SU-DHL-6 (cell line): ENCODE data around the gene COBL.

Experiments used
- H2AFZ ChIP-seq: fragments of 200-600 bp; sonication (generic); 2 replicates; pipeline ENCODE4 v1.6.1; 2014; ENCODE audit warnings: low read depth, mild to moderate bottlenecking, moderate library complexity, mixed read lengths, antibody characterized with exemption, low read length; ENCODE audit not compliant: severe bottlenecking
- H3F3A ChIP-seq: fragments of 200-600 bp; shearing (Covaris generic); 2 replicates; pipeline ENCODE4 v1.6.0; 2016; ENCODE audit warnings: antibody characterized with exemption, mild to moderate bottlenecking; ENCODE audit not compliant: insufficient read depth
- H3K27ac ChIP-seq: fragments of 200-600 bp; sonication (generic); 2 replicates; pipeline ENCODE4 v1.5.1; 2016; ENCODE audit warnings: low read depth, mild to moderate bottlenecking, low read length, moderate library complexity, mixed read lengths
- H3K27me3 ChIP-seq: fragments of 200-600 bp; sonication (generic), shearing (Covaris generic); 2 replicates; pipeline ENCODE4 v1.6.0; 2014; ENCODE audit warnings: mild to moderate bottlenecking, low read length
- H3K36me3 ChIP-seq: fragments of 200-600 bp; sonication (generic); 2 replicates; pipeline ENCODE4 v1.6.1; 2014; ENCODE audit warnings: mild to moderate bottlenecking, low read length, mixed read lengths
- H3K4me2 ChIP-seq: fragments of 300-600, 200-600 bp; shearing (Covaris generic), sonication (generic); 2 replicates; pipeline ENCODE4 v1.6.0; 2014; ENCODE audit warnings: low read length, low read depth, mild to moderate bottlenecking; ENCODE audit not compliant: poor library complexity, severe bottlenecking
- H3K4me3 ChIP-seq: fragments of 200-600 bp; sonication (generic); 2 replicates; pipeline ENCODE4 v1.5.1; 2014; ENCODE audit warnings: antibody characterized with exemption, low read length, mild to moderate bottlenecking, mixed read lengths; ENCODE audit not compliant: insufficient read depth, poor library complexity, severe bottlenecking
- H3K79me2 ChIP-seq: fragments of 200-600 bp; sonication (generic); 2 replicates; pipeline ENCODE4 v1.6.1; 2014; ENCODE audit warnings: mild to moderate bottlenecking, low read length, moderate library complexity; ENCODE audit not compliant: insufficient read depth
- H3K9ac ChIP-seq: fragments of 200-600 bp; sonication (generic); 2 replicates; pipeline ENCODE4 v1.7.0; 2014; ENCODE audit warnings: mild to moderate bottlenecking, low read length
- H3K9me2 ChIP-seq: fragments of 200-600 bp; sonication (generic); replicated peaks from 2 replicates; pipeline ENCODE4 v1.6.1; 2014; ENCODE audit warnings: low read length; ENCODE audit not compliant: insufficient read depth
- H3K9me3 ChIP-seq: fragments of 200-600 bp; sonication (generic); 2 replicates; pipeline ENCODE4 v1.6.1; 2014; ENCODE audit warnings: low read length, mixed read lengths; ENCODE audit not compliant: insufficient read depth
- H4K20me1 ChIP-seq: fragments of 200-600 bp; sonication (generic); 2 replicates; pipeline ENCODE4 v1.6.1; 2014; ENCODE audit warnings: low read depth, mild to moderate bottlenecking, antibody characterized with exemption, low read length, moderate library complexity, mixed read lengths
- EZH2phosphoT487 ChIP-seq: fragments of 200-600 bp; sonication (generic), shearing (Covaris generic); conservative IDR thresholded peaks from 2 replicates; pipeline ENCODE4 v1.6.1; 2018; ENCODE audit warnings: mild to moderate bottlenecking, antibody characterized with exemption, low read length, moderate library complexity, mixed read lengths
- TF ChIP-seq, protein P1 (sequence below): fragments of 200-600 bp; sonication (generic); IDR thresholded peaks from one replicate; pipeline ENCODE4 v1.5.1; 2017; ENCODE audit warnings: antibody characterized with exemption, mild to moderate bottlenecking, low read length, moderate library complexity; ENCODE audit not compliant: insufficient read depth, poor library complexity, severe bottlenecking

COBL gene

DNA sequence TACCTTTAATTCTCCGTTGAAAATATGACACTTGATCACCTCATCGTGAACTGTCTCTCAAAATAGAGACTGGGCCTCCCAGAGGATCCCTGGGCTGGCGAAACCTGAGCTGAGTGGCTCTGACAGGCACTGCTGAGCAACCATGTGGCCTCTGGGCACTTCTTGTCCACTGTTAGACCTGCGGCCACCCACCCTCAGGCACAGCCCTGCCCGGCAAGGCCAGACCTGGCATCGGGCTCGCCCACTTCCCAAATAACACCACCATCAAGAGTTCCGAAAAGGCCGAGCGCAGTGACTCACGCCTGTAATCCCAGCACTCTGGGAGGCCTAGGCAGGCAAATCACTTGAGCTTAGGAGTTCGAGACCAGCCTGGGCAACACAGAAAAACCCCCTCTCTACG lies 82.5 kb downstream of the COBL start:
- no peak overlapping the region for H2AFZ ChIP-seq
- H3F3A ChIP-seq = no peaks in the 10 kb centered on the region
- H3K36me3 ChIP-seq = no peaks in the 10 kb centered on the region
- no peak overlapping the region for H3K9ac ChIP-seq
- H3K79me2 ChIP-seq = no peaks in the 10 kb centered on the region
- no peak overlapping the region for H3K27ac ChIP-seq
- H3K9me3 ChIP-seq = no peaks in the 10 kb centered on the region
- TF ChIP-seq, protein P1, sequence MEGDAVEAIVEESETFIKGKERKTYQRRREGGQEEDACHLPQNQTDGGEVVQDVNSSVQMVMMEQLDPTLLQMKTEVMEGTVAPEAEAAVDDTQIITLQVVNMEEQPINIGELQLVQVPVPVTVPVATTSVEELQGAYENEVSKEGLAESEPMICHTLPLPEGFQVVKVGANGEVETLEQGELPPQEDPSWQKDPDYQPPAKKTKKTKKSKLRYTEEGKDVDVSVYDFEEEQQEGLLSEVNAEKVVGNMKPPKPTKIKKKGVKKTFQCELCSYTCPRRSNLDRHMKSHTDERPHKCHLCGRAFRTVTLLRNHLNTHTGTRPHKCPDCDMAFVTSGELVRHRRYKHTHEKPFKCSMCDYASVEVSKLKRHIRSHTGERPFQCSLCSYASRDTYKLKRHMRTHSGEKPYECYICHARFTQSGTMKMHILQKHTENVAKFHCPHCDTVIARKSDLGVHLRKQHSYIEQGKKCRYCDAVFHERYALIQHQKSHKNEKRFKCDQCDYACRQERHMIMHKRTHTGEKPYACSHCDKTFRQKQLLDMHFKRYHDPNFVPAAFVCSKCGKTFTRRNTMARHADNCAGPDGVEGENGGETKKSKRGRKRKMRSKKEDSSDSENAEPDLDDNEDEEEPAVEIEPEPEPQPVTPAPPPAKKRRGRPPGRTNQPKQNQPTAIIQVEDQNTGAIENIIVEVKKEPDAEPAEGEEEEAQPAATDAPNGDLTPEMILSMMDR = no peak
- TF ChIP-seq EZH2phosphoT487 = no peak
- no peaks in the 10 kb centered on the region for H3K9me2 ChIP-seq
- no peaks in the 10 kb centered on the region for H3K27me3 ChIP-seq
- H3K4me2 ChIP-seq = no peak overlapping the region
- H3K4me3 ChIP-seq = no peak overlapping the region
- no peaks in the 10 kb centered on the region for H4K20me1 ChIP-seq

DNA sequence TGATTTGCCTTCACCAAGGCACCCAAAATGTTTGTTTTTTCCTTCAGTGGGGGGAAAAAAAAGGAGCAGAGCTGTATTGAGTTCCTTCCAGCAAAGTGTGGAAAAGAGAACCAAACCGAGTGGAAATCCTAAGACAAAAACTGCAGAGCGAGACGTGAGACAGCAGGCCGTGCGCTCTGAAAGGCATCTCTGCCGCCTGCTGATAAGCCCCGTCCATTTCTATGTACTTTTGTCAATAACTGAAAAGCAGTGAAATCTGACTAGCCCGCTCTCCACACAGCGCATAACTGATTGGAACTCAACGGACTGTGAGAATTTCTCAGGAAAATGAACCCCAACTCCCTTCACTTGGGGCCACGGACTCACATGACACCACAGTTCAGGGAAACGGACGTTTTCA lies 83.2 kb downstream of the COBL start:
- Histone ChIP-seq H3K4me3 (no peak overlapping the region), H4K20me1 (no peaks in the 10 kb centered on the region), H2AFZ (no peak overlapping the region), H3K9ac (no peak overlapping the region), H3K27me3 (no peaks in the 10 kb centered on the region), H3K36me3 (no peaks in the 10 kb centered on the region), H3K9me2 (no peaks in the 10 kb centered on the region), H3K9me3 (no peaks in the 10 kb centered on the region), H3K79me2 (no peaks in the 10 kb centered on the region), H3F3A (no peaks in the 10 kb centered on the region), H3K4me2 (no peak overlapping the region), H3K27ac (no peak overlapping the region)
- TF ChIP-seq EZH2phosphoT487 = no peak
- TF ChIP-seq, protein P1 = no peak

DNA sequence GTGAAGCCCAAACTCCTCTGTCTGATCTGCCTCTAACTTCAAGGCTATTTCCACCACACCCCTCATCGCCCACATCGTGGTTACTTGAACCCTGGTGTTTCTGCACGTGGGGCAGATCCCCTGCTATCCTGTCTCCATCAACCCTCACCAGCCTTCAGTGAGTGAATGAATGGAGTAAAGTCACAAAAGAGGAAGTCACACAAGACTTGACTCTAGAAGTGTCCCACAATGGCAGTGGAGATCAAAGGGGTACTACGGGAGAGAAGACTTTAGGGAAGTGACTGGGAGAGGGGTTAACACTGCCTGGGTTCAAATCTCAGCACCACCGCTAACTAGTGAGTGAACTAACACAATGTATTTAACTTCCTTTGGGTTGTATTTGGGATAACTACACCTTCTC lies 85.9 kb downstream of the COBL start:
- TF ChIP-seq, protein P1 = no peak
- TF ChIP-seq EZH2phosphoT487 = no peak
- no peaks in the 10 kb centered on the region for H4K20me1 ChIP-seq
- no peaks in the 10 kb centered on the region for H3K27me3 ChIP-seq
- no peaks in the 10 kb centered on the region for H3K79me2 ChIP-seq
- no peak overlapping the region for H3K27ac ChIP-seq
- no peak overlapping the region for H2AFZ ChIP-seq
- H3K36me3 ChIP-seq = no peaks in the 10 kb centered on the region
- H3K4me2 ChIP-seq = no peak overlapping the region
- no peaks in the 10 kb centered on the region for H3K9me2 ChIP-seq
- H3K4me3 ChIP-seq = no peak overlapping the region
- no peaks in the 10 kb centered on the region for H3F3A ChIP-seq
- no peaks in the 10 kb centered on the region for H3K9me3 ChIP-seq
- no peak overlapping the region for H3K9ac ChIP-seq

DNA sequence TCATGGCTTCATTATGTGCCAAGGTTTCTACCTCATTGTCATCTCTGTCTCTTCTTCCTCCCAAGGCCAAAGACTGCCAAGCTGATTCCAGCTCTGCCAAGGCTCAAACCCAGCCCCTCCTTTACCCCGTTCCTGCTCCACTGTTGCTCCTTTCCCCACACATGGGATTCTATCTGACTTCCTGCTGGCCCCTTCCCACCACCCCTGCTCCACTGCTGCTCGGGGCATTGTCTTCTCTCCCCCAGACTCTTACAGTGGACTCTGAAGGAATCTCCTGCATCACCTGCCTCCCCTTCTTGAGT lies 86.3 kb downstream of the COBL start:
- H3K4me3 ChIP-seq = no peak overlapping the region
- H3K27me3 ChIP-seq = no peaks in the 10 kb centered on the region
- no peak overlapping the region for H3K4me2 ChIP-seq
- no peaks in the 10 kb centered on the region for H3F3A ChIP-seq
- no peak overlapping the region for H3K27ac ChIP-seq
- H3K36me3 ChIP-seq = no peaks in the 10 kb centered on the region
- no peaks in the 10 kb centered on the region for H3K9me3 ChIP-seq
- TF ChIP-seq, protein P1 = no peak
- no peak for TF ChIP-seq EZH2phosphoT487
- no peaks in the 10 kb centered on the region for H3K79me2 ChIP-seq
- no peaks in the 10 kb centered on the region for H3K9me2 ChIP-seq
- H4K20me1 ChIP-seq = no peaks in the 10 kb centered on the region
- no peak overlapping the region for H2AFZ ChIP-seq
- H3K9ac ChIP-seq = no peak overlapping the region
